ENCODE measurements around the gene PCNX2. TPM values are rescaled to one million over a fixed set of nuclear protein-coding genes. Genes with fewer than 3 reads are reported as not detected.

The PCNX2 gene
- total and polyA plus RNA-seq, 2 donors (not counting 3 experiments of a cell fraction or from before 2014, with no cell fraction given): 6.6 to 11.0 TPM

DNA sequence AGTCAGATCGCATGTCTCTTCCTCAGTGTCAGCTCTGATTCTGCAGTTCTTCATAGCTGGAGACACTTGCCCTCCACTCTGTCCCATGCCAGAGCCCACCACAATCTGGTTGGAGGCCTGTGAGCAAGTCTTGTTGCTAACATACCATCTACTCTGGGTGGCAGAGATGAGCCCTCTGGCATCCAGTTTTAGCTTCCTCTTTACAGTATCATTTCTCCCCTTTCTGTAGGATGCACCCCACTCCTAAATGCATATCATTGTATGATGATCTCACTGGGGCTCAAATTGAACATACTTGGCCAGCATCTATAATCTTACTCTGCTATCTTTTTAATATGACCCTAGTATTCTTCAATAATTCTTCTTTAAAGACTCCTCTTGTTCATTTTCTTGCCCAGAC, 16.9 kb downstream of the PCNX2 start:
- dilution Hi-C loops (cut with MboI; ENCODE audit: extremely low pct_ligation_motif_present, low sequenced_read_pairs) (no loop called here), intact Hi-C loops (cut with micrococcal nuclease) (no loop called here)
- Histone ChIP-seq H3K4me1 (ENCODE audit: control insufficient read depth, extremely low read depth, insufficient read depth, low read length) (no peaks in the 10 kb centered on the region), H3K27ac (ENCODE audit: insufficient read depth, low read depth, low read length) (no peak overlapping the region), H3K9me1 (replicated peaks; ENCODE audit: control insufficient read depth, extremely low read depth, insufficient read depth, low read length) (no peaks in the 10 kb centered on the region), H3K36me3 (ENCODE audit: control insufficient read depth in 2 of 2, extremely low read depth in 1 of 2, insufficient read depth in 2 of 2, low read length in 2 of 2) (no peaks in the 10 kb centered on the region), H3K4me3 (replicated peaks in 1 of 3; ENCODE audit: insufficient read depth in 1 of 3, low read depth in 1 of 3, low read length in 3 of 3) (no peak overlapping the region), H3K9me3 (replicated peaks; ENCODE audit: control insufficient read depth, insufficient read depth, low read length) (no peaks in the 10 kb centered on the region), H2AFZ (ENCODE audit: low read depth, low read length) (no peak overlapping the region), H4K20me1 (replicated peaks; ENCODE audit: control insufficient read depth, extremely low read depth, insufficient read depth, low read length) (no peaks in the 10 kb centered on the region), H3K27me3 (ENCODE audit: control insufficient read depth in 2 of 2, insufficient read depth in 2 of 2, low read length in 2 of 2) (no peaks in the 10 kb centered on the region), H3K79me2 (ENCODE audit: control insufficient read depth, insufficient read depth, low read length) (no peaks in the 10 kb centered on the region), H3K4me2 (ENCODE audit: insufficient read depth, low read length) (no peak overlapping the region), H3K9ac (replicated peaks; ENCODE audit: extremely low read depth, insufficient read depth, low read length) (no peak overlapping the region)
- TF ChIP-seq JUN (IDR thresholded peaks at IDR 0.05; ENCODE audit: borderline replicate concordance, insufficient read depth, insufficient read length, low read depth) (no peak), MYC (IDR thresholded peaks at IDR 0.05; ENCODE audit: low read depth, low read length) (no peak), POLR2A (IDR thresholded peaks at IDR 0.05; ENCODE audit: low read depth, low read length) (no peak), FOS (IDR thresholded peaks at IDR 0.05; ENCODE audit: borderline replicate concordance, insufficient read depth, low read length) (no peak), EZH2 (IDR thresholded peaks at IDR 0.05; ENCODE audit: borderline replicate concordance, low read depth, low read length, severe bottlenecking) (no peak), POLR2AphosphoS5 (IDR thresholded peaks at IDR 0.05; ENCODE audit: insufficient read depth, low read depth, low read length) (no peak), GATA2 (IDR thresholded peaks at IDR 0.05; ENCODE audit: insufficient read depth, insufficient read length, low read depth, low read length) (no peak)
- TF ChIP-seq, protein P1, sequence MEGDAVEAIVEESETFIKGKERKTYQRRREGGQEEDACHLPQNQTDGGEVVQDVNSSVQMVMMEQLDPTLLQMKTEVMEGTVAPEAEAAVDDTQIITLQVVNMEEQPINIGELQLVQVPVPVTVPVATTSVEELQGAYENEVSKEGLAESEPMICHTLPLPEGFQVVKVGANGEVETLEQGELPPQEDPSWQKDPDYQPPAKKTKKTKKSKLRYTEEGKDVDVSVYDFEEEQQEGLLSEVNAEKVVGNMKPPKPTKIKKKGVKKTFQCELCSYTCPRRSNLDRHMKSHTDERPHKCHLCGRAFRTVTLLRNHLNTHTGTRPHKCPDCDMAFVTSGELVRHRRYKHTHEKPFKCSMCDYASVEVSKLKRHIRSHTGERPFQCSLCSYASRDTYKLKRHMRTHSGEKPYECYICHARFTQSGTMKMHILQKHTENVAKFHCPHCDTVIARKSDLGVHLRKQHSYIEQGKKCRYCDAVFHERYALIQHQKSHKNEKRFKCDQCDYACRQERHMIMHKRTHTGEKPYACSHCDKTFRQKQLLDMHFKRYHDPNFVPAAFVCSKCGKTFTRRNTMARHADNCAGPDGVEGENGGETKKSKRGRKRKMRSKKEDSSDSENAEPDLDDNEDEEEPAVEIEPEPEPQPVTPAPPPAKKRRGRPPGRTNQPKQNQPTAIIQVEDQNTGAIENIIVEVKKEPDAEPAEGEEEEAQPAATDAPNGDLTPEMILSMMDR (IDR thresholded peaks at IDR 0.05; ENCODE audit: extremely low read depth in 1 of 2, insufficient read depth in 1 of 2, low read depth in 1 of 2, low read length in 2 of 2): no peak
- TF ChIP-seq, protein P2, sequence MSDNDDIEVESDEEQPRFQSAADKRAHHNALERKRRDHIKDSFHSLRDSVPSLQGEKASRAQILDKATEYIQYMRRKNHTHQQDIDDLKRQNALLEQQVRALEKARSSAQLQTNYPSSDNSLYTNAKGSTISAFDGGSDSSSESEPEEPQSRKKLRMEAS (IDR thresholded peaks at IDR 0.05; ENCODE audit: insufficient read depth, insufficient read length): no peak
- BruUV-seq (replicated peaks): no TSS peak
- no peak for DNase-seq (ENCODE audit: low read depth, low spot score)
- FAIRE-seq: no peak
- ChIA-PET CTCF (interaction anchor here (0.7 kb wide), 1 partner anchor 48 kb away, joined by 3 read pairs; no protein-coding TSS in a partner anchor), POLR2A (no interaction called here)
